MCF 10A (cell line): ENCODE results near the gene SEPTIN1. TPM values are rescaled to one million over a fixed set of nuclear protein-coding genes. Genes with fewer than 3 reads are reported as not detected.

ENCODE experiments used
- BruUV-seq: library from RNA; stranded (reverse); fragments of 400-500 nt; replicated peaks from 2 replicates; lab custom pipeline; 2021; lab: Mats Ljungman, UMichigan
- CTCF ChIA-PET: fragments of 300-600 bp; sonication (Branson Sonifier 250); formaldehyde crosslinking; extraction: SDS; loops from one replicate; lab custom pipeline; 2021; ENCODE audit warnings: antibody characterized with exemption, inconsistent platforms; lab: Yijun Ruan, JAX
- POLR2A ChIA-PET: fragments of 300-600, 350-650 bp; sonication (Branson Sonifier 250); formaldehyde crosslinking; extraction: SDS; loops from one replicate; lab custom pipeline; 2020; ENCODE audit warnings: antibody characterized with exemption, inconsistent platforms; lab: Yijun Ruan, JAX
- DNase-seq: peaks from one replicate; pipeline ENCODE4 v3.0.0-alpha.2; 2018; ENCODE audit not compliant: unreplicated experiment
- H3K27ac Mint-ChIP-seq: one replicate; pipeline ENCODE4 v1.8.0; 2022; ENCODE audit warnings: mild to moderate bottlenecking, low read depth, mixed read lengths; ENCODE audit not compliant: unreplicated experiment
- H3K27me3 Mint-ChIP-seq: one replicate; pipeline ENCODE4 v1.8.0; 2022; ENCODE audit warnings: mixed read lengths; ENCODE audit not compliant: insufficient read depth, unreplicated experiment
- H3K36me3 Mint-ChIP-seq: one replicate; pipeline ENCODE4 v1.8.0; 2022; ENCODE audit warnings: mild to moderate bottlenecking, moderate library complexity, mixed read lengths; ENCODE audit not compliant: insufficient read depth, unreplicated experiment
- H3K4me1 Mint-ChIP-seq: one replicate; pipeline ENCODE4 v1.8.0; 2022; ENCODE audit warnings: mixed read lengths; ENCODE audit not compliant: insufficient read depth, unreplicated experiment
- H3K4me3 Mint-ChIP-seq: one replicate; pipeline ENCODE4 v1.8.0; 2022; ENCODE audit warnings: mild to moderate bottlenecking, moderate library complexity, mixed read lengths; ENCODE audit not compliant: unreplicated experiment
- H3K9me3 Mint-ChIP-seq: one replicate; pipeline ENCODE4 v1.8.0; 2022; ENCODE audit warnings: mixed read lengths; ENCODE audit not compliant: unreplicated experiment
- intact Hi-C: fragments of 100-400 bp; cut with micrococcal nuclease; formaldehyde crosslinking; loops from 2 replicates; pipeline ENCODE4 v1.14.1; 2022
- total RNA-seq: library from RNA; stranded (reverse); gene quantifications from 2 replicates; pipeline ENCODE4 v1.2.3, GENCODE V29; 2022
- TF ChIP-seq, protein P1 (sequence below): fragments of 200-600 bp; IDR thresholded peaks from one replicate; pipeline ENCODE4 v1.8.0; 2022; ENCODE audit warnings: antibody characterized with exemption, mild to moderate bottlenecking; ENCODE audit not compliant: unreplicated experiment

SEPTIN1 gene
- total RNA-seq, 1 experiment from 2014 or later: 1.7 TPM

DNA sequence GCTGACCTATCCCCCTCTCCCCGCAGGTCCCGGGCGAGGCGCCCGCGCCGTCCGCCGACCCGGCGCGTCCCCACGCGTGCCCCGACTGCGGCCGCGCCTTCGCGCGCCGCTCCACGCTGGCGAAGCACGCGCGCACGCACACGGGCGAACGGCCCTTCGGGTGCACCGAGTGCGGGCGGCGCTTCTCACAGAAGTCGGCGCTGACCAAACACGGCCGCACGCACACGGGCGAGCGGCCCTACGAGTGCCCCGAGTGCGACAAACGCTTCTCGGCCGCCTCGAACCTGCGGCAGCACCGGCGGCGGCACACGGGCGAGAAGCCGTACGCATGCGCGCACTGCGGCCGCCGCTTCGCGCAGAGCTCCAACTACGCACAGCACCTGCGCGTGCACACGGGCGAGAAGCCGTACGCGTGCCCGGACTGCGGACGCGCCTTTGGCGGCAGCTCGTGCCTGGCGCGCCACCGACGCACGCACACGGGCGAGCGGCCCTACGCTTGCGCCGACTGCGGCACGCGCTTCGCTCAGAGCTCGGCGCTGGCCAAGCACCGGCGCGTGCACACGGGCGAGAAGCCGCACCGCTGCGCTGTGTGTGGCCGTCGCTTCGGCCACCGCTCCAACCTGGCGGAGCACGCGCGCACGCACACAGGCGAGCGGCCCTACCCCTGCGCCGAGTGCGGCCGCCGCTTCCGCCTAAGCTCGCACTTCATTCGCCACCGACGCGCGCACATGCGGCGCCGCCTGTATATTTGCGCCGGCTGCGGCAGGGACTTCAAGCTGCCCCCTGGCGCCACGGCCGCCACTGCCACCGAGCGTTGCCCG lies 35.4 kb upstream of the SEPTIN1 start:
- intact Hi-C loops: no loop called here
- DNase-seq: peak; percentile 74
- BruUV-seq: no TSS peak
- POLR2A ChIA-PET: interaction anchor here (0.7 to 2.1 kb wide), 24 partner anchors 9 to 601 kb away, joined by 3 to 22 read pairs (median 5); partner anchors contain the start of genes CD2BP2, DCTPP1, FBRS and PRR14
- Mint-ChIP-seq H3K27me3 (no peaks in the 10 kb centered on the region), H3K4me3 (peak overlapping the region; percentile 58), H3K9me3 (no peaks in the 10 kb centered on the region), H3K4me1 (peaks cover 4% of the 10 kb centered on the region), H3K27ac (no peak overlapping the region), H3K36me3 (peaks cover 49% of the 10 kb centered on the region)
- CTCF ChIA-PET: interaction anchor here (0.9 to 1.8 kb wide), 6 partner anchors 9 to 211 kb away, joined by 3 to 8 read pairs (median 4); partner anchors contain the start of genes DCTPP1 and ZNF48
- TF ChIP-seq, protein P1, sequence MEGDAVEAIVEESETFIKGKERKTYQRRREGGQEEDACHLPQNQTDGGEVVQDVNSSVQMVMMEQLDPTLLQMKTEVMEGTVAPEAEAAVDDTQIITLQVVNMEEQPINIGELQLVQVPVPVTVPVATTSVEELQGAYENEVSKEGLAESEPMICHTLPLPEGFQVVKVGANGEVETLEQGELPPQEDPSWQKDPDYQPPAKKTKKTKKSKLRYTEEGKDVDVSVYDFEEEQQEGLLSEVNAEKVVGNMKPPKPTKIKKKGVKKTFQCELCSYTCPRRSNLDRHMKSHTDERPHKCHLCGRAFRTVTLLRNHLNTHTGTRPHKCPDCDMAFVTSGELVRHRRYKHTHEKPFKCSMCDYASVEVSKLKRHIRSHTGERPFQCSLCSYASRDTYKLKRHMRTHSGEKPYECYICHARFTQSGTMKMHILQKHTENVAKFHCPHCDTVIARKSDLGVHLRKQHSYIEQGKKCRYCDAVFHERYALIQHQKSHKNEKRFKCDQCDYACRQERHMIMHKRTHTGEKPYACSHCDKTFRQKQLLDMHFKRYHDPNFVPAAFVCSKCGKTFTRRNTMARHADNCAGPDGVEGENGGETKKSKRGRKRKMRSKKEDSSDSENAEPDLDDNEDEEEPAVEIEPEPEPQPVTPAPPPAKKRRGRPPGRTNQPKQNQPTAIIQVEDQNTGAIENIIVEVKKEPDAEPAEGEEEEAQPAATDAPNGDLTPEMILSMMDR: no peak

- intact Hi-C loops: no loop called here
- CTCF ChIA-PET: interaction anchor here (0.7 to 1.8 kb wide), 7 partner anchors 8 to 280 kb away, joined by 3 to 8 read pairs (median 4); partner anchors contain the start of genes DCTPP1 and ZNF48
- TF ChIP-seq, protein P1: no peak
- Mint-ChIP-seq H3K4me3 (no peak overlapping the region), H3K4me1 (peaks cover 10% of the 10 kb centered on the region), H3K9me3 (no peaks in the 10 kb centered on the region), H3K27ac (no peak overlapping the region), H3K27me3 (no peaks in the 10 kb centered on the region), H3K36me3 (peaks cover 50% of the 10 kb centered on the region)
- no TSS peak for BruUV-seq
- no peak for DNase-seq
- POLR2A ChIA-PET: interaction anchor here (0.7 to 2.1 kb wide), 18 partner anchors 8 to 600 kb away, joined by 3 to 22 read pairs (median 6); partner anchors contain the start of genes DCTPP1, PRR14, TBC1D10B and ZNF48
Measured at GRCh38 chr16:30416624-30417528, 34.5 kb upstream of the SEPTIN1 start.

GRCh38 chr16:30416047-30416603 lies 33.8 kb upstream of the SEPTIN1 start:
- intact Hi-C loops: no loop called here
- H3K27ac Mint-ChIP-seq: peak overlapping the region; percentile 3
- POLR2A ChIA-PET: interaction anchor here (1.7 kb wide), 1 partner anchor 9 kb away, joined by 10 read pairs; the partner anchor contains the start of gene ZNF771
- H3K36me3 Mint-ChIP-seq: peaks cover 51% of the 10 kb centered on the region
- DNase-seq: no peak
- CTCF ChIA-PET: interaction anchor here (0.7 to 1.1 kb wide), 3 partner anchors 10 to 281 kb away, joined by 3 to 5 read pairs (median 3); no protein-coding TSS in a partner anchor
- no peaks in the 10 kb centered on the region for H3K27me3 Mint-ChIP-seq
- H3K9me3 Mint-ChIP-seq: no peaks in the 10 kb centered on the region
- TF ChIP-seq, protein P1: no peak
- H3K4me3 Mint-ChIP-seq: no peak overlapping the region
- BruUV-seq: no TSS peak
- H3K4me1 Mint-ChIP-seq: peaks cover 10% of the 10 kb centered on the region
